ENCODE measurements around the gene PARS2.

PARS2 gene

GRCh38 chr1:54804471-54805132 lies 40.3 kb upstream of the PARS2 start:
- Mint-ChIP-seq H3K4me1 (peaks cover 44% of the 10 kb centered on the region), H3K4me3 (peak overlapping the region in 1 of 2 donors; percentile 31), H3K9me3 (no peaks in the 10 kb centered on the region), H3K27ac (no peak overlapping the region), H3K27me3 (no peaks in the 10 kb centered on the region)
- peak in 1 of 2 donors; percentile 31 for DNase-seq
- ATAC-seq: peak; percentile 46

- no peak overlapping the region for H3K4me3 Mint-ChIP-seq
- H3K9me3 Mint-ChIP-seq: no peaks in the 10 kb centered on the region
- DNase-seq (no peak), ATAC-seq (no peak)
- peaks cover 50% of the 10 kb centered on the region for H3K4me1 Mint-ChIP-seq
- H3K27me3 Mint-ChIP-seq: no peaks in the 10 kb centered on the region
- no peak overlapping the region for H3K27ac Mint-ChIP-seq
Measured at GRCh38 chr1:54803761-54804470, 39.6 kb upstream of the PARS2 start.

GRCh38 chr1:54800899-54801759 lies 36.8 kb upstream of the PARS2 start, which contains the start of gene TTC22:
TSS of gene TTC22 (minus strand) at chr1:54801323. CDS start at chr1:54801163, 160 bp downstream.
- peak; percentile 78 for ATAC-seq
- no peaks in the 10 kb centered on the region for H3K9me3 Mint-ChIP-seq
- peak within 1 kb of the TSS; percentile 86 to 87 for H3K27ac Mint-ChIP-seq
- H3K4me3 Mint-ChIP-seq: peak within 1 kb of the TSS; percentile 84 to 92
- no peaks in the 10 kb centered on the region for H3K27me3 Mint-ChIP-seq
- peaks cover 60% of the 10 kb centered on the region for H3K4me1 Mint-ChIP-seq
- peak; percentile 76 to 82 for DNase-seq

GRCh38 chr1:54800041-54800898 lies 35.9 kb upstream of the PARS2 start:
- H3K4me3 Mint-ChIP-seq: peak overlapping the region; percentile 84 to 92
- H3K27me3 Mint-ChIP-seq: no peaks in the 10 kb centered on the region
- H3K27ac Mint-ChIP-seq: peak overlapping the region; percentile 23 to 80
- DNase-seq (no peak), ATAC-seq (no peak)
- H3K9me3 Mint-ChIP-seq: no peaks in the 10 kb centered on the region
- peaks cover 63% of the 10 kb centered on the region for H3K4me1 Mint-ChIP-seq

- H3K27me3 Mint-ChIP-seq: no peaks in the 10 kb centered on the region
- H3K27ac Mint-ChIP-seq: peak overlapping the region; percentile 97 to 98
- H3K4me3 Mint-ChIP-seq: peak overlapping the region; percentile 84 to 92
- DNase-seq (peak; percentile 27 to 67), ATAC-seq (peak; percentile 72)
- no peaks in the 10 kb centered on the region for H3K9me3 Mint-ChIP-seq
- H3K4me1 Mint-ChIP-seq: peaks cover 59% of the 10 kb centered on the region
Measured at GRCh38 chr1:54798769-54799641, 34.7 kb upstream of the PARS2 start.

- Mint-ChIP-seq H3K4me3 (peak overlapping the region in 1 of 2 donors; percentile 92), H3K4me1 (peaks cover 55% of the 10 kb centered on the region), H3K27me3 (no peaks in the 10 kb centered on the region), H3K9me3 (no peaks in the 10 kb centered on the region), H3K27ac (peak overlapping the region; percentile 97 to 98)
- DNase-seq: no peak
- ATAC-seq: no peak
Measured at GRCh38 chr1:54798206-54798605, 33.9 kb upstream of the PARS2 start.

GRCh38 chr1:54796902-54797301 lies 32.6 kb upstream of the PARS2 start:
- no peak overlapping the region for H3K4me3 Mint-ChIP-seq
- H3K27me3 Mint-ChIP-seq: no peaks in the 10 kb centered on the region
- H3K4me1 Mint-ChIP-seq: peaks cover 52% of the 10 kb centered on the region

GRCh38 chr1:54795841-54796468 lies 31.6 kb upstream of the PARS2 start:
- Mint-ChIP-seq H3K9me3 (no peaks in the 10 kb centered on the region), H3K27me3 (no peaks in the 10 kb centered on the region), H3K4me3 (no peak overlapping the region), H3K27ac (peak overlapping the region; percentile 9 to 27), H3K4me1 (peaks cover 45% of the 10 kb centered on the region)
- ATAC-seq (no peak), DNase-seq (no peak)

More at GRCh38 chr1:54796902-54797301, 32.6 kb upstream of the PARS2 start:
- ATAC-seq (no peak), DNase-seq (no peak)
- Mint-ChIP-seq H3K9me3 (no peaks in the 10 kb centered on the region), H3K27ac (peak overlapping the region in 1 of 2 donors; percentile 50)

GRCh38 chr1:54795356-54795665 lies 31.0 kb upstream of the PARS2 start:
- ATAC-seq (no peak), DNase-seq (no peak)
- Mint-ChIP-seq H3K27me3 (no peaks in the 10 kb centered on the region), H3K4me3 (no peak overlapping the region), H3K27ac (no peak overlapping the region), H3K4me1 (peaks cover 44% of the 10 kb centered on the region), H3K9me3 (no peaks in the 10 kb centered on the region)

- Mint-ChIP-seq H3K9me3 (no peaks in the 10 kb centered on the region), H3K4me1 (peaks cover 37% of the 10 kb centered on the region), H3K27me3 (no peaks in the 10 kb centered on the region), H3K27ac (no peak overlapping the region), H3K4me3 (no peak overlapping the region)
- no peak for ATAC-seq
- DNase-seq: no peak
Measured at GRCh38 chr1:54794451-54795355, 30.4 kb upstream of the PARS2 start.

GRCh38 chr1:54792686-54793282 lies 28.5 kb upstream of the PARS2 start:
- H3K27ac Mint-ChIP-seq: no peak overlapping the region
- H3K4me1 Mint-ChIP-seq: peaks cover 18% of the 10 kb centered on the region
- ATAC-seq: no peak
- no peaks in the 10 kb centered on the region for H3K27me3 Mint-ChIP-seq
- H3K9me3 Mint-ChIP-seq: no peaks in the 10 kb centered on the region
- H3K4me3 Mint-ChIP-seq: no peak overlapping the region
- no peak for DNase-seq

GRCh38 chr1:54791880-54792522 lies 27.7 kb upstream of the PARS2 start:
- H3K4me3 Mint-ChIP-seq: no peak overlapping the region
- no peaks in the 10 kb centered on the region for H3K9me3 Mint-ChIP-seq
- ATAC-seq (no peak), DNase-seq (peak; percentile 39 to 63)
- H3K27ac Mint-ChIP-seq: no peak overlapping the region
- peaks cover 14% of the 10 kb centered on the region for H3K4me1 Mint-ChIP-seq
- no peaks in the 10 kb centered on the region for H3K27me3 Mint-ChIP-seq
